ELF-1 (cell line): ENCODE measurements around the gene B3GALT6.

Experiments
- DNase-seq: peaks from one replicate; pipeline ENCODE4 v3.0.0-alpha.2; 2016; ENCODE audit warnings: low read depth, low spot score

The B3GALT6 gene

DNA sequence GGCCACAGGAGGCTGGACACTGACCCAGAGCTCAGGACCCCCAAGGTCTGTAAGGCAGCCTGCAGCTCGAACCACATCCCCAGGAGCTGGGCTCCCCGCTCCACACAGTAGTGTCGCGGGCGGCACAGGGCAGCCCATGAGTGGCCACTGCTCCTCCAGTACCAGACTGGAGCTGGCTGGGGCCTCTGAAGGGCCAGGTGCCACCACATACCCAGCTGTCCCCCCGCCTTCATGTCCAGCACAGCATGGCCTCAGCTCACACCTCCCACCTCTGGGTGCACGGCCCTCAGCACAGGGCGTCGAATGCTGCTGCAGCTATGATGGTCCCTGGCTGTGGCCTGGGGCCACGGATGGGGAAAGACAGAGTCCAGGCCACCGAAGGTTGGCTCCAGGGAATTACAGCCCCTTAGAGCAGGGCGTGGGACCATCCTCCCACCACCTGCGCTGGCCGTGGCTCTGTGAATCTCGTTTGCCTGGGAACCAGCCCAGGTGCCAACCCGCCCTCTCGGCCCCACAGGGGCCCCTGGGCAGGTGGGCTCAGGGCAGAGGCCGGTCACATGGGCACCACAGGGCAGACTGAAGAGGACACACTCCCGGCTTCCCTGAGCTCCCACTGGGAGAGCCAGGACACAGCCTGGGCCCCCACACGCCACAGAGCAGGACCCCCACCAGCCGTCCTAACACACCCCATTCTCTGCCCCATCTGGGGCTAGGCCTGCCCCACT, 16.0 kb upstream of the B3GALT6 start:
- DNase-seq = no peak

DNA sequence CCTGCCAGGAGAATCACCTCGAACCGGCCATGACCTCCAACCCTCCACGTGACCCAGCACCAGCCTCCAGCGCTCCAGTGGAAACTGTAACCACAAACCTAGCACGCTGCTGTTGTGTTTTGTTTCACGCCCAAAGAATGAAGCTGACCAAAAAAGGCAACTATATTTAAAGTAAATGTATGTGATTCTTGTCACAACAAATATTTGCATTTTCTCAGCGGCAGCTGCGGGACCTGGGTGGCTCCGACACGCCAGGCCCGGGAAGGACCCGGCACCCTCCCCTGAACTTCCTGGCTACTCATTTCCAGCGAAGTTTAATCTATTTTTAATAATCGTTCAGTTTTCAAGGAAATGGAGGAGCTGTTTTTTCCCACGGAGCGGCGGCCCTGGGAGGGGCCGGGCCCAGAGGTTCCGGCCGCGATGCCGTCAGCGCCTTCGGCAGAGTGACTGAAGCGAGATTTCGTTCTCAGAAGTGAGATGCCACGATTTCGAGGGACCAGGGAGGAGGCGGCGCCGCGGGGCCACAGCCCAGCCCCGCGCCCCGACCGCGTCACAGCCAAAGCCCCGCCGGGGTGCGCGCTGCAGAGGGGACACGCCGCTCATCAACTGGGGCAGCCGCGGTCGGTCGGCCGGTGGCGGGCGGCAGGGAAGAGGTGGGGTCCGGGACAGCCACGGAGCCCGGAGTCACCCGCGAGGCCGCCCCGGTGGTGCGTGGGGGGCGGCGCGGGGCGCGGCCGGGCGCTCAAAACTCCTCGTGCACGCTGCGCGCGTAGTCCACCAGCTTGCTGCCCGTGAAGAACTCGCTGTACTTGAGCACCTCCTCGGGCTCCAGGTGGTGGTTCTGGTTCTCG, 15.0 kb upstream of the B3GALT6 start:
- no peak for DNase-seq

DNA sequence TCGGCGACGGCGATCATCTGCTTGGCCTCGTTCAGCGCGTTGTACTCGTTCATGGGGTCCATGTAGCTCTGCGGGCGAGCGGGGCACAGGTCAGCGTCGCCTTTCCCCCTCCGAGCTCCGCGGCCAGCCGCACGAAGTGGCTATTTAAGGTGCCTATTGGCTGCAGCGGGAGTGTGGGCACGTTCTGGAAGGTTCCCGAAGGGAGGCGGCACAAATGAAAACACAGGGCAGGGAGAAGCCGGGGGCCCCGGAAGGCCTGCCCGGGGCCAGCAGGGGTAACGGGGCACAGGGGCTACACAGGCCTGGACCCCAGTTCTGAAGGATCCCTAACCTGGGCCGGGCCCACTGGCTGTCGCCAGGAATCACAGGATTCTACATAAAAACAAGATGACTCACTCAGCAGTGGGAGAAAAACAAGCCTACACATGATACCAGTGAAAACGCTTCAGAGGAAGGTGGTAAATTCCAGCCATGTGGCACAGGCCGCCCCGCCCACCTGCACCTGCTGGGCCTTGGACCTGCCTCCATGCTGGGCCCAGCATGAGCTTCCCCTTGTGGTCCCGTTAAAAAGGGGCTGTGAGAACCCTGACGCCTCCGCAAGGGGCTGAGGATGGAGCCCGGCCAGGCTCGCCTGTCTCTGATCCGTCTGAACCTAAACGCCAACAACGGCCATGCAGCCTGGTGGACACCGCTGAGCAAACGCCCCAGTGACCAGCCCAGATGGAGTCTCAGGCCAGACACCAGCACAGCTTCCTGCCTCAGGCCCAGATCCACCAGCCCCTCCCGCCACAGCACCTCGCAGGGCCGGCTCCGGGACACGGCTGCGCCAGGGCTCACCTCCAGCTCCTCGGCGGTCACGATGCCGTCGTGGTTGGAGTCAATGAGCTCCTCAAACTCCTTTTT, 14.2 kb upstream of the B3GALT6 start:
- DNase-seq = no peak

DNA sequence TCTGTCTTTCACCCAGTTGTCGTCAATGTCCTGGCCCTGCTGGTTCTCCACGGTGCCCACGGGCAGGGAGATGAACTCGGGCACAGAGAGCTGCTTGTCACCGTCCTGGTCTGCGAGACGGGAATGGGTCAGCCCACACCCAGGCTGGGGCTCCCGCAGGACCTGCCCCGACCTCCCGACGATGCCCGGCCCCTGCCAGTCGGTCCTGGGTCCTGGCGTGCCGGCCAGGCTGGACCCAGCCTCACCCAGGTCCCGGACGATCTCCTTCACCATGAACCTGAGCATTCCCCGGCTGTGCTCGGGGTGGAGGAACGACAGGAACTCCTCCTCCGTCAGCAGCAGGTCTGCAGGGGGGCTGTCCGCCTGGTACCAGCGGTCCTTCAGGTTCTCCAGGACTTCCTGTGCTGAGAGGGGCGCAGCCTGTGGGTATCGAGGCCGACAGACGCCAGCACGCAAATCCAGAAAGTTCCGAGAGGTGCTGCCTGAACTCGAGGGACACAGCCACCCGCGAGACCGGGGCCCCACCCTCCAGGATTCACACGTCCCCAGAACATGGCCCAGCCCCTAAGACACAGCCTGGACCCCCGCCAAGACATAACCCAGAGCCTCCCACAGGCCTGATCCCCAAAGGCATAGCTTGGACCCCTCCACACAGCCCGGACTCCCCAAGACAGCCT, 13.4 kb upstream of the B3GALT6 start:
- DNase-seq = no peak

DNA sequence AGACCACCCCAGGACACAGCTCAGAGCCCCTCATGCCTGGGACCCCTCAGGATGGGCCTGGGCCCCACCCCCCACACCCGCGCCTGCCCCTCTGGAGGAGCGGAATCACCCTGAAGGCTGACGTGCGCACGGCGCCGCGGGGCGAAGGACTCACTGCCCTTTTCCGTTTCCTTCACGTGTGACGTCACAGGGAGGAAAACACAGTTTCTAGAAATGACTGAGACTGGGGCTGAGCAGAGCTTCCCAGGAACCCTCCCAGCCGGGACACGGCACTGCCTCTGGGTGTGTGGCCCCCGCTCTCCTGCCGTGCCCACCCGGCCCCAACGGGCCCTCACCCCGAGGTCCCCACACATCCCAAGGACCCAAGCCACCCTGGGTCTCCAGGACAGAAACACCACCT, 12.7 kb upstream of the B3GALT6 start:
- DNase-seq = no peak

DNA sequence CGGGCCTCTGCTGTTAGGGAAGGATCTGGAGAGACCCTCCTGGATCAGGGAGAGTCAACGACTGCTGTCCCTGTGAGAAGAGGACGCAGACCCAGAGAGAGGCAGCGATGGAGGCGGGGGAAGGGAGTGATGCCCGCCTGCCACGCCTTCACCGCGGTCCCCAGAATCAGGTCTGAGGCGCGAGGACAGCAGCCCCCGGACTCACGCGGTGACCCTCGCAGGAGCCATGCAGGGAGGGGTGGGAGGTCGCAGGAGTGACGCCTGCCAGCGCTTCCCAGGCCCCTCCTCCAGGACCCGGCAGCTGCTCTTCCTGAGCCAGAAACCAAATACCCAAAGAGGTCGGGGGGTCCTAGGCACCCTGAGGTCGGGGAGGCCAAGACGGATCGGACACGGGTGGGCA, 11.8 kb upstream of the B3GALT6 start:
- no peak for DNase-seq

DNA sequence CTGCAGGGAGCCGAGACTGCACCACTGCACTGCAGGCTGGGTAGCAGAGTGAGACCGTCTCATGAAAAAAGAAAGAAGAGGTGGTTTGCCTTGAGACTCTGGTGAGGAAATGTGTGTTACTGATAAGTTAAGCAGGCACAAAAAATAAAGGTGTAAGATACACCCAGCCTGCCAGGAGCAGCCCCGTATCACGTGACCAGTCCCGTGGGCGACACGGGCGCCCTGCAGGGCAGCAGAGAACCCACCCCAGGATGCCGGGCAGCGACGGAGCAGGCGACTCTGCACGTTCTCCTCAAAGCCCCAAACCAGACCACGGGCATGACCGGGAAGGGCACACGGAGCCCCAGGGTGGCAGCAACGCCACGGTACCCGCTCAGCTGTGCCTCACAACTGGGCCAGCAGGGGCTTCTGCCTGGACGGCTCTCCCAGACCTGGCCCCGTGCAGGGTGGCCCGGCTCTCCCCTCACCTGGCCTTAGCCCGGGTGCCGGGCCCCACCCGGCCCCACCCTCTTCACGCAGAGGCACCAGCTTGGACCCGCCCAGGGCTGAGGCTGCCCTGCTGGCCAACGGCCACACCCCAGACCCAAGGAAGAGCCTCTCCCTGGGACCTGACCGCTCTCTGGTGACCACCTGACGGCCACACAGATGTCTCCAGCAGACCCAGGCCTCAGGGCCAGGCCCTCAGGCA, 10.0 kb upstream of the B3GALT6 start:
- no peak for DNase-seq

DNA sequence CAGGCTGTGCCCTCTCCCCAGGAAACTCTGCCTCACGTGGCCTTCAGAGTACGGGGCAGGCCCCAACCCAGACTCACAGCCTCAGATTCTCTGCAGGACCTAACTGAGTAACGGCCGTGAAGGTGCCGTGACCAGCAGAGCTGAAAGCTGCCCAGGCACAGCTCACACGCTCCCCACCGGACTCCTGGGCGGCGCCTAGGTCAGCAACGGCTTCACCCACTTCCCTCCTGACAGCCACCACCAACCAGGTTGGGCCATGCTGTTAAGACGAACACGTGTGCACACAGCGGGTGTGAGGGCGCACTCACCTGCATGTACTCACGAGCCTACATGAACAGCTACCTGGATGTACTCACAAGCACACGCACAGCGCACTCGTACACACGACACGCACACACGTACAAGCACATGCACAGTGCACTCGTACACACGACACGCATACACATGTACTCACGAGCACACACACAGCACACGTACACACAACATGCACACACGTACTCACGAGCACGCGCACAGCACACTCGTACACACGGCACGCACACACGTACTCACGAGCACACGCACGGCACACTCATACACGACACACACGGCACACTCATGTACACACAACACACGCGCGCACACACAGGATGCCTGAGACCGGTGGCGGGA, 9.3 kb upstream of the B3GALT6 start:
- DNase-seq = no peak

DNA sequence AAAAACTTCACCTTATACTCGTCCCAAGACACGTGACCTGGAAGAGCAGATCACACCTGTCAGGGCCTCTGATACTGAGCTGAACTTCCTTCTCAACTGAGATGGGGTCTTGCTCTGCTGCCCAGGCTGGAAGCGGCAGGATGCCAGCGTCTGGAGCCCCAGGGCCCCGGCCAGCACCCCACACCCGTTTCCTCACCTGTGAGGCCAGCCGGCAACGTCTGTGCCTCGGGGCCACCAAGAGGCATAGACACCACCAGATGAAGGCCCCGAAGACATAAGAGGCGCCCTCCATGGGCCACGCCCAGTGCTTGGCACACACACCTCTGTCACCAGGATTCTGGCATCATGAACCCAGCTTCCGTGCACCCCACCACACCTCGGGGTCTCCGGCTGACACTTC, 8.7 kb upstream of the B3GALT6 start:
- DNase-seq = no peak

DNA sequence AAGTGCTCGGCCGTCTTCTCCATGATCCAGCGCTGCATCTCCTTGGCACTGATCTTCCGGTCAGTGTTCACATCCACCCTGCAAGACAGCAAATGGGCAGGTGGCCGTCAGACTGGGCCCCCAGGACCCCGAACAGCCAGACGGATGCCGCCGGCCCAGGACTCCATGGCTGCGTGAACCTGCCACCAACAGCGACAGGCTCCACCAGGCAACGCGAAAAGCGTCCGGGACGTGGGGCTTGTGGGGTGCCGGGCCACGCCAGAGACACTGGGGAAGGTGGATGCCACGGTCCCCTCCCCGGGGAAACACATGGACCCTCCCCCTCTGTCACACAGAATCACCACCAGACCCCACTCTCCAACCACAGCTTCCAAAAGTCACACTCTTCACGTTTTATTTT, 8.1 kb upstream of the B3GALT6 start:
- DNase-seq = no peak

DNA sequence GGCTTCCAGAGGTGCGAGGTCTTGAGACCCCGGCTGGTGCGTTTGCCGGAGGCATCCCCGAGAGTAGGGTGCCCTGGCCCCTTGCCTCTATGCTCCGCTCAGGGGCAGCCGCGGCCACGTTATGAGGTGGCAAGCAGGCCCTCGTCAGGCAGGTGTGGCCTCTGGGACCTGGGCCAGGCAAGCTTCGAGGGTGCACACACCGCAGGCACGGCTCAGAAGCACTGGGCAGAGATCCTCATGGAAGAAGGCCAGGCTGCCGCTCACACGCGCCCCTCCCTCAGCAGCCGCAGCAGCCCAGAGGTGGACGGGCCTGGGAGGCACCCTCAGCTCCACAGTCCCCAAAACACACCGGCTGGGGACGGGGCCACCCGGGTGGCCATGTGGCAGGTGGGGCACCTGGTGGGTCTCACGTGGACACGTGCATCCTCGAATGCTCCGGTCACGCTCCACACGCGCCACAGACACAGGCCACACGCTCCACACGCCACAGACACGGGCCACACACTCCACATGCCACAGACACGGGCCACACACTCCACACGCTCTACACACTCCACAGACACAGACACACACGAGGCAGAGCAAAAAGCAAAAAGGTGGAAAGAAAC, 6.7 kb upstream of the B3GALT6 start:
- DNase-seq = no peak

DNA sequence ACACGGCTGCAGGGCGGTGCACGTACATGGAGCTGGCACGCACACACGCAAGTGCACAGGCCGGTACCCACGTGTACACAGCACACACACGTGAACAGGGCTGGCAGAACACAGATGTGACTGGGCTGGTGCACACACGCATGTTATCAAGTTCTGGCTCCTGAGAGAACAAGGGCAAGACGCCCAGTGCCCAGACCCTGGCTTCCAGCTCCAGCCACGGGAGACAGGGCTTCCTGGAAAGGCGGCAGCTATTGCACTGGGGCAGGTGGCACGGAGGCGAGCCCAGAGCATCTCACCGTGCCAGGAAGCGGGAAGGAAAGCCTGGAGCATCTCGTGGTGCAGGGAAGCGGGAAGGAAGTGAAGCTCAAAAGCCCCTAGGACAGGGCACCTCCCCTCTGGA, 6.1 kb upstream of the B3GALT6 start:
- no peak for DNase-seq

DNA sequence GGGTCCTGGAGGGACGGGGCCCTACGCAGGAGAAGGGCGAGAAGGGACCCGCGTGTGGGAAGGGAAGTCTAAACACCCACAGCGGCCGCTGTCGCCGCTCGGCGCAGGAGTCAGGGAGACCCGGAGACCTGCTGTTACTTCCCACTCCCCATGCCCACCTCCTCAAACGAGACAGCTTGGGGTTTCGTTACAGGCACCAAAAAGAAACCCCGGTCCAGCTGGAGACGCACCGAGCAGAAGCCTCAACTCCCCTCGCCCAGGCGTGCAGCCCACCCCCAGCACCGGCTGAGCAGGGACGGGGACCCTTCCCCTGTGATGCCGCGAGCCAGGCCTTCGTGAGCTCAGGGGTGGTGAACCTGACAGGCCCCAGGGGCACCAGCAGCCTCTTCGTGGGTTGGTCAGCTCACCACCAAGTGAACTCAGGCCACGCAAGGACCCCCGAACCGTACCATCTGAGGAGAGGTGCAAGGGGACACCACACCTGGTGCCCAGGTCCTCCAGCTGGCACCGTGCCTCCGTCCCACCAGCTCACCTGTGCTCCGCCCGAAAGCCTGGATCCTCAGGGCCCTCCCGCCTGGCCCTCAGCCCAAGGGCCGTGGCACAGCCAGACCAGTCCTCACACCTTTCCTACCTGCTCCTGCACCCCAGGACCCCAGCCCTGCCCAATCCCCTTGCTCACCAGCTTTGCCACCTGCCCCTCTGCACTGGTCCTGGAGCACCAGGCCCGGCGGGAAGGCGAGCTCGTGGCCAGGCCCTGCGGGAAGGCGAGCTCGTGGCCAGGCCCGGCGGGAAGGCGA, 5.3 kb upstream of the B3GALT6 start:
- no peak for DNase-seq

DNA sequence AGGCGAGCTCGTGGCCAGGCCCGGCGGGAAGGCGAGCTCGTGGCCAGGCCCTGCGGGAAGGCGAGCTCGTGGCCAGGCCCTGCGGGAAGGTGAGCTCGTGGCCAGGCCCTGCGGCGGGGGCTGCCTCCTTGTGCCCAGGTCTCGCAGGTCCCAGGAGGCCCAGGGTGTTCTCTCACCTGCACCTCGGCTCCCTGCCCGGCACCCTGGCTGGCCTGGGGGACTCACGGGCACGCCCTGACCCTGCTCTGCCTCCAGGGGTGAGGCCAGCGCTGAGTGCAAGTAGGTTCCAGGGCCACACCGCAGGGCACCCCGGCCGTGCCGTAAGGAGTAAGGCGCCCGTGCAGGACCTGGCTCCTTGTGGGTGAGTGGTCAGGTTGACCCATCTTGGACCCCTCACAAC, 4.7 kb upstream of the B3GALT6 start:
- DNase-seq = no peak

DNA sequence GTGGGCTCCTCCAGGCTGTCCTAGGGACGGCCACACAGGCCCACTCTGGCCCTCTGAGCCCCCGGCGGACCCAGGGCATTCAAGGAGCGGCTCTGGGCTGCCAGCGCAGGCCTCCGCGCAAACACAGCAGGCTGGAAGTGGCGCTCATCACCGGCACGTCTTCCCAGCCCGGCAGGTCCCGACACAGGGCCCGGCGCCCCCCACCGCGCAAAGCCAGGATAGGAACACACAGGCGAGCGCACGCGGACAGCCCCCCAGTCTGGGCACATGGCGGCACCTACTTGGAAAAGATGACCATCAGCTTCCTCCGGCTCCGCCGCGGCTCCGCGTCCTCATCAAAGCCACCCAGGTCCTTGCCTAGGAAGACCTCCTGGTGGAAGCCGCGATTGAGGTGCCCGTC, 3.9 kb upstream of the B3GALT6 start:
- no peak for DNase-seq

DNA sequence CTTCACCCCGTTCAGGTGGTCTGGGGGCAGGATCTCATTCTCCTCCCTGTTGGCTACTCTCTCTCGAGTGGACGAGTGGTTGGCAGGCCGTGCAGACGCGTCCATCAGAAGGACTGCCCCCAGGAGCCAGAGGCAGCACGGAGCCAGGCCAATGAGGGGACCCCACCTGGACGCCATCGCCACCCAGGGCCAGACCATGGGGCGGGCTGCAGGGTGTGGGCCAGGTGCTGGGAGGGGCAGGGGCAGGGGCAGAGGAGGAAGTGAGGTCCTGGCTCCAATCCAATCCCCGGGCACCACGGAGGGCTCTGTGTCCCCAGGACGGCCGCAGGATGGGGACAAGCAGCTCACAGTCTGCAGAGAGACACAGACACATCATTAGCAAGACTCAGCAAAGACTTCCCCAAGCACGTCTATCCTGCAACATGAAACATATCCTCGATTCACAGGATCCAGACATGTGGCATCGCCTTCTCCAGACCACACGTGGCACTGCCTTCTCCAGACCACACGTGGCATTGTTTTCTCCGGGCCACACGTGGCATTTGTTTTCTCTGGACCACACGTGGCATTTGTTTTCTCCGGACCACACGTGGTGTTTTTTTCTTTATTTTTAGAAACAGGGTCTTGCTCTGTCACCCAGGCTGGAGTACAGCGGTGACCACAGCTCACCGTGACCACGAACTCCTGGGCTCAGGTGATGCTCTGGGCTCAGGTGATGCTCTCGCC, 3.3 kb upstream of the B3GALT6 start:
- DNase-seq = no peak

DNA sequence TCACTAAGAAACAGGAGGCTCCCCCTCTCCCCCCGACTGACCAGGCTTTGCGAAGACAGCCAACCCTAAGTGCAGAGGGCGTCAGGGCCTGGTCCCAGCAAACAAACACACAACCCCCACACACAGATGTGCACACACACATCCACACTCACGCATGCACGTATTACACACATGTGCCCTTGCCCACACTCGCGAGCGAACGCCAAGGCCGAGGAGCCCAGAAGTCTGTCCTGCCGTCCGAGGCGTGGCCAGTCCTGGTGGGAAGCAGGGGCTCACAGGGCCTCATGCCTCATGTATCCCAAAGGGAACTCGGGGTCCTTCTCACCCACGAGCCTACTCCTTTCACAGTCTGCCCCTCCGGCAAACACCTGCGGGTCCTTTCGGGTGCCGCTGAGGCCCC, 2.3 kb upstream of the B3GALT6 start:
- no peak for DNase-seq

DNA sequence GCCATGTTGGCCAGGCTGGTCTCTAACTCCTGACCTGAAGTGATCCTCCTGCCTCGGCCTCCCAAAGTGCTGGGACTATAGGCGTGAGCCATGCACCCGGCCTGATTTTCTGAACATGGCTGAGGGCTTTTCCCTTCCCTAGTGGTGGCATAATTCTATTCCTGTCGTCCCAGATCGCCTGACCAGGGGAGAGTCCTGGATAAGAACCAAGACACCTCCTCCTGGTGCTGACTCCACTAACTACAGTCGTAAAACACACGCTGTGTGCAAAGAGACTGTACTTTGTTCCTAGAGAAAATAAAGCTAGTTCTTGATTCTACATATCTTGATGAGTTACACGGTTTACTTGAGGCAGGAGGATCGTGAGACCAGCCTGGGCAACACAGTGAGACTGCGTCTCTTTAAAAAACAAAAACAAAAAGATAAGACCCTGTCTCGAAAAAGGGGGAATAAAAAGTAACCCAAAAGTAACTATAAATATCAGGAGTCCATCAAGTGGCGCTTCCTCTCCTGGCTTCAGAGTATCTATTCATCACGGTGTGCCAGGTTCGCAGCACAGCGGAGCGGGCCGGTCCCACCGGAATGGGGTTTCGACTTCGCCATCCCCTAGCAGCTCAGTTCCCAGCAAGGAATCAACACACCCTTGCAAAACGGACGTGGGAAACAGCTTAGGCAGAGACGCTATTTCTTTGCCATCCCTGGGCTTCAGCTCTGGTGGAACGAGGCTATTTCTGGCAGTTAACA, 1.2 kb upstream of the B3GALT6 start:
- DNase-seq = no peak
